GM10266 (cell line): ENCODE measurements around the gene LYST.
"Not testable (repeated sequence)": the region's sequence is repeated elsewhere in the genome, so short reads cannot be mapped to it uniquely, and the experiment has no call there.

Source experiments
- DNase-seq: peaks from one replicate; pipeline ENCODE4 v3.0.0; 2012; ENCODE audit errors: extremely low spot score
- CTCF ChIP-seq: IDR thresholded peaks from 2 replicates; pipeline ENCODE4 v1.5.1; 2012; ENCODE audit warnings: mild to moderate bottlenecking, low read depth; ENCODE audit not compliant: control insufficient read depth, insufficient read depth; ENCODE audit errors: missing control alignments

LYST gene

GRCh38 chr1:235908742-235909520 is 42.2 kb upstream of the LYST start:
- no peak for DNase-seq
- no peak for TF ChIP-seq CTCF

- no peak for DNase-seq
- no peak for TF ChIP-seq CTCF
Measured at GRCh38 chr1:235907897-235908240, 41.2 kb upstream of the LYST start.

- no peak for DNase-seq
- no peak for TF ChIP-seq CTCF
Measured at GRCh38 chr1:235907187-235907896, 40.6 kb upstream of the LYST start.

- no peak for DNase-seq
- no peak for TF ChIP-seq CTCF
Measured at GRCh38 chr1:235906436-235906835, 39.7 kb upstream of the LYST start.

- not testable (repeated sequence) for DNase-seq
Measured at GRCh38 chr1:235903809-235904208, 37.1 kb upstream of the LYST start.

GRCh38 chr1:235902677-235903542 is 36.2 kb upstream of the LYST start:
- no peak for DNase-seq
- TF ChIP-seq CTCF = no peak

- no peak for DNase-seq
Measured at GRCh38 chr1:235901461-235901860, 34.8 kb upstream of the LYST start.

More at GRCh38 chr1:235901461-235901860, 34.8 kb upstream of the LYST start:
- TF ChIP-seq CTCF = no peak
